Hepatocyte (in vitro differentiated cells): ENCODE results near the gene GINS2. TPM values are rescaled to one million over a fixed set of nuclear protein-coding genes. Genes with fewer than 3 reads are reported as not detected.

Experiments
- DNase-seq: peaks from one replicate; pipeline ENCODE4 v3.0.0-alpha.2; 2016; ENCODE audit warnings: low spot score
- H2AFZ ChIP-seq: fragments of 200-600 bp; sonication (generic); 2 replicates; pipeline ENCODE4 v1.6.0; 2016; ENCODE audit warnings: antibody characterized with exemption, mild to moderate bottlenecking
- H3K27ac ChIP-seq: fragments of 200-600 bp; sonication (generic); 2 replicates; pipeline ENCODE4 v1.5.1; 2016; ENCODE audit warnings: mild to moderate bottlenecking
- H3K27me3 ChIP-seq: fragments of 200-600 bp; sonication (generic); 2 replicates; pipeline ENCODE4 v1.6.1; 2016
- H3K36me3 ChIP-seq: fragments of 200-600 bp; sonication (generic); replicated peaks from 2 replicates; pipeline ENCODE4 v1.5.1; 2016; ENCODE audit warnings: low read depth; ENCODE audit not compliant: insufficient read depth
- H3K4me1 ChIP-seq: fragments of 200-600 bp; sonication (generic); 2 replicates; pipeline ENCODE4 v1.5.1; 2016; ENCODE audit warnings: mild to moderate bottlenecking, moderate library complexity; ENCODE audit not compliant: insufficient read depth
- H3K4me2 ChIP-seq: fragments of 200-600 bp; sonication (generic); 2 replicates; pipeline ENCODE4 v1.6.0; 2016
- H3K4me3 ChIP-seq: fragments of 200-600 bp; sonication (generic); 2 replicates; pipeline ENCODE4 v1.5.1; 2016; ENCODE audit warnings: mild to moderate bottlenecking
- H3K79me2 ChIP-seq: fragments of 200-600 bp; sonication (generic); 2 replicates; pipeline ENCODE4 v1.6.0; 2017; ENCODE audit warnings: mild to moderate bottlenecking
- H3K9me2 ChIP-seq: fragments of 200-600 bp; sonication (generic); replicated peaks from 2 replicates; pipeline ENCODE4 v1.6.0; 2017; ENCODE audit warnings: mild to moderate bottlenecking; ENCODE audit not compliant: insufficient read depth
- H3K9me3 ChIP-seq: fragments of 200-600 bp; sonication (generic); 2 replicates; pipeline ENCODE4 v1.5.1; 2016; ENCODE audit warnings: low read depth, mild to moderate bottlenecking
- H4K20me1 ChIP-seq: fragments of 200-600 bp; sonication (generic); 2 replicates; pipeline ENCODE4 v1.6.0; 2016; ENCODE audit warnings: mild to moderate bottlenecking; ENCODE audit not compliant: insufficient read depth, poor library complexity, severe bottlenecking
- EZH2 ChIP-seq: fragments of 200-600 bp; sonication (generic); IDR thresholded peaks from 2 replicates; pipeline ENCODE4 v1.6.1; 2016; ENCODE audit warnings: antibody characterized with exemption, mild to moderate bottlenecking, borderline replicate concordance
- EZH2phosphoT487 ChIP-seq: fragments of 200-600 bp; sonication (generic); IDR thresholded peaks from one replicate; pipeline ENCODE4 v1.6.1; 2018; ENCODE audit warnings: antibody characterized with exemption, mild to moderate bottlenecking, low read depth, moderate library complexity; ENCODE audit not compliant: unreplicated experiment, severe bottlenecking
- WGBS: methylation state at CpG from one replicate; pipeline ENCODE4 v1.1.6; 2016; ENCODE audit warnings: low lambda C conversion rate; ENCODE audit errors: missing lambda C conversion rate; 5-methylcytosine and 5-hydroxymethylcytosine counted together
- polyA plus RNA-seq: library from polyadenylated mRNA; unstranded; fragments of >200 nt; fragmentation: Nextera tagmentation; extraction: Ambion mirVana; gene quantifications from 2 replicates; pipeline ENCODE4 v1.2.1, GENCODE V29; 2016
- total RNA-seq: library from RNA; depleted of rRNA; stranded (reverse); fragments of >200 nt; gene quantifications from 2 replicates; pipeline ENCODE4 v1.2.3, GENCODE V29; 2014
- TF ChIP-seq, protein P1 (sequence below): fragments of 200-600 bp; sonication (generic); IDR thresholded peaks from 2 replicates; pipeline ENCODE4 v1.5.1; 2016; ENCODE audit warnings: antibody characterized with exemption, mild to moderate bottlenecking; ENCODE audit not compliant: poor library complexity

GINS2 gene
- total and polyA plus RNA-seq, 2 experiments from 2014 or later: 6.3 to 7.5 TPM

DNA sequence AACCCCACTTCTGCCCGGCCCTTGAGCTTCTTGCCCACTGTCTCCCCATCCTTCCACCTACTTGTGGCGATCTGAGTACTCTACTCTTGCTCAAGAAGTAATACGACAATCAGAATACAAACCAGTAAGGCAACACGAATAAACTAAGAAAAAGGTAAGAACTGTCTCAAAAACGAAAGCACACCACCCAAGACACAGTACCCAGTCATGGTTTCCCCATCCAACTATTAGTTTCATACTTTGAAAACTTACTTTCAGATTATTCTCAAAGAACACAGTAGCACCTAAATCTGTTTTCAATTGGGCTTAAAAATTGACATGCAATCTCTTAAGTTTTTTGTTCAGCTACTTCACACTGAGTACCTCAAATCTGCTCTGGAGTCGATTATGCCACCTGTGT, 13.9 kb downstream of the GINS2 start:
- H3K27me3 ChIP-seq: no peaks in the 10 kb centered on the region
- no peaks in the 10 kb centered on the region for H3K36me3 ChIP-seq
- no peak overlapping the region for H3K27ac ChIP-seq
- H3K9me3 ChIP-seq: no peaks in the 10 kb centered on the region
- no peak overlapping the region for H3K4me3 ChIP-seq
- no peaks in the 10 kb centered on the region for H3K9me2 ChIP-seq
- DNase-seq: no peak
- TF ChIP-seq, protein P1, sequence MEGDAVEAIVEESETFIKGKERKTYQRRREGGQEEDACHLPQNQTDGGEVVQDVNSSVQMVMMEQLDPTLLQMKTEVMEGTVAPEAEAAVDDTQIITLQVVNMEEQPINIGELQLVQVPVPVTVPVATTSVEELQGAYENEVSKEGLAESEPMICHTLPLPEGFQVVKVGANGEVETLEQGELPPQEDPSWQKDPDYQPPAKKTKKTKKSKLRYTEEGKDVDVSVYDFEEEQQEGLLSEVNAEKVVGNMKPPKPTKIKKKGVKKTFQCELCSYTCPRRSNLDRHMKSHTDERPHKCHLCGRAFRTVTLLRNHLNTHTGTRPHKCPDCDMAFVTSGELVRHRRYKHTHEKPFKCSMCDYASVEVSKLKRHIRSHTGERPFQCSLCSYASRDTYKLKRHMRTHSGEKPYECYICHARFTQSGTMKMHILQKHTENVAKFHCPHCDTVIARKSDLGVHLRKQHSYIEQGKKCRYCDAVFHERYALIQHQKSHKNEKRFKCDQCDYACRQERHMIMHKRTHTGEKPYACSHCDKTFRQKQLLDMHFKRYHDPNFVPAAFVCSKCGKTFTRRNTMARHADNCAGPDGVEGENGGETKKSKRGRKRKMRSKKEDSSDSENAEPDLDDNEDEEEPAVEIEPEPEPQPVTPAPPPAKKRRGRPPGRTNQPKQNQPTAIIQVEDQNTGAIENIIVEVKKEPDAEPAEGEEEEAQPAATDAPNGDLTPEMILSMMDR: no peak
- TF ChIP-seq EZH2phosphoT487 (no peak), EZH2 (no peak)
- H3K4me1 ChIP-seq: peaks cover 6% of the 10 kb centered on the region
- H3K4me2 ChIP-seq: no peak overlapping the region
- no peaks in the 10 kb centered on the region for H3K79me2 ChIP-seq
- H4K20me1 ChIP-seq: peaks cover 8% of the 10 kb centered on the region
- no peak overlapping the region for H2AFZ ChIP-seq
- 95% methylated on average over 6 of the region's 6 CpGs for WGBS

DNA sequence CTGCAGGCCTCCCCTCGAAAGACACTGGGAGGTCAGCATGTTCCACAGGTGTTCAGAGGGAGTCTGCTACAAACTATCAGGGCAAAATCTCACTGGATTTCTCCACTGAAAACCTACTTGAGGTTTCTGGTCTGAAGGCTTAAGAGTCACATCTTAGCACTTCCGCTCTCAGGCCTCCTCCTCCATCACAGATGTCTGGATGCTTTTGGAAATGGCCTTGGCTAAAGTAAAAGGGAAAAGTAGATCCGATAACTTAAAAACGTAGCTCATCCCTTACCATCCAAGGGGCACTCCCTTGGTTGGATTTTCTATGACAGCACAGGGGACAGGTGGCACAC, 14.4 kb downstream of the GINS2 start:
- Histone ChIP-seq H3K4me3 (no peak overlapping the region), H3K27ac (no peak overlapping the region), H3K36me3 (no peaks in the 10 kb centered on the region), H3K27me3 (no peaks in the 10 kb centered on the region), H4K20me1 (peaks cover 8% of the 10 kb centered on the region), H3K9me2 (no peaks in the 10 kb centered on the region), H3K4me2 (no peak overlapping the region), H2AFZ (no peak overlapping the region), H3K4me1 (peaks cover 1% of the 10 kb centered on the region), H3K79me2 (no peaks in the 10 kb centered on the region), H3K9me3 (no peaks in the 10 kb centered on the region)
- 96% methylated on average over 4 of the region's 4 CpGs for WGBS
- no peak for DNase-seq
- TF ChIP-seq, protein P1: no peak
- TF ChIP-seq EZH2phosphoT487 (no peak), EZH2 (no peak)

DNA sequence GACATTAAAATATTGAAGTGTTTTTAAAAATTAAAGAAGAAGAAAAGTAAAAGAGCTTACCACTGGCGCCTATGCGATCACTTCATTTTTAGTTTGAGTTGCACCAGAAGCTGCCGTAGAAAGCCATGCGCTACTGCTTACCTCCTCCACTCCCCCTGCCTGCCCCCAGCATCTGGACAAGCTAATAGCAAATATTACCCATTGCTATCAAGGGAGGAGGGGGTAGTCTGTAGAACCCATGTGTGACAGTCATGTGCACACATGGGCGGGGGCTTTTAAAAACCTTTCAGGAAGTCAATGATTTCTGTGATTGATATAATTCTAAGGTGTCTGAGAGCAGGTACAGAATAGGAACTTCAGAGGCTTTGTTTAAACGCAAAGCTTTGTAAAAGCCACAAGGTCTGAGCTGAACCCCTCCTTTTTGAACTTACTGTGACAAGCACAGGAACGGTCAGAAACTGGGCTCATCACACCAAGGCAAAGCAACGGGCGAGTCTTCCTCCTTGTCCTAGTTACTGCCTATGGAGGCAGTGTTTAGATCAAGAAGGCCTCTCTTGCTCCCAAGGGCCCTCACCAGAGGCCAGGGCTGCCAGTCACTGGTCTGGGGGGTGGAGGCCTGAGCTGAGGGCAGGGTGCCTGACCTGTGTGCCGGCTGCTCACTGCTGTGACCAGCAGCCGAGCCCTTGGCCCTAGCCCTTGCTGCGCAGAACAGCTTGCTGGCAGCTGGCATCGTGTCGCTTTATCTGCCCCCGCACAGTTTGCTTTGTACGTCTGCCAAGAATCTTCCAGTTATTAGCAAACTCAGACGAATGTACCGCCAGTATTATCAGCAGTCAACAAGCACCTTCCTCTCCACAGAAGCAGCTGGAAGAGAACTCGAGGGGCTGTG, 15.0 kb downstream of the GINS2 start:
- TF ChIP-seq EZH2phosphoT487 (no peak), EZH2 (no peak)
- peaks cover 8% of the 10 kb centered on the region for H4K20me1 ChIP-seq
- H3K27ac ChIP-seq: no peak overlapping the region
- no peaks in the 10 kb centered on the region for H3K27me3 ChIP-seq
- no peak for DNase-seq
- H3K79me2 ChIP-seq: no peaks in the 10 kb centered on the region
- H3K4me1 ChIP-seq: no peaks in the 10 kb centered on the region
- no peak overlapping the region for H2AFZ ChIP-seq
- no peak overlapping the region for H3K4me2 ChIP-seq
- H3K4me3 ChIP-seq: no peak overlapping the region
- no peaks in the 10 kb centered on the region for H3K9me3 ChIP-seq
- no peaks in the 10 kb centered on the region for H3K36me3 ChIP-seq
- 84% methylated on average over 19 of the region's 19 CpGs for WGBS
- H3K9me2 ChIP-seq: no peaks in the 10 kb centered on the region

DNA sequence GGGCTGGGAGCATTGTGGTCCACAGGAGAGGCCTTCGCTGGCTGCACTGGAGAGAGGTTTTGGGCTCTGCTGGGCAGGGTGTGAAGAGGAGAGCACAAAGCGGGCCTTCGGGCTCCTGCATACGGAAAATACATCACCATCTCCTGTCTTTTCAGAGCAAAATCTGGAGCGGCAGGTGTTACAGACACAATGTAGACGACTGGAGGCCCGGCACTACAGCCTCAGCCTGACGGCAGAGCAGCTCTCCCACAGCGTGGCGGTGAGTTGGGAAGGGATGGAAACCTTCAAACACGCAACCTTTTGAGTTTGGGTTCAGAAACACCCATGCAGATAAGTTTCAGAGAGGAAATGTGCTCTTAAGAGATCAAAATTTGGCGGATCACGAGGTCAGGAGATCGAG, 17.9 kb downstream of the GINS2 start:
- no peak overlapping the region for H3K4me3 ChIP-seq
- no peak overlapping the region for H3K27ac ChIP-seq
- no peaks in the 10 kb centered on the region for H3K9me3 ChIP-seq
- WGBS: 97% methylated on average over 14 of the region's 14 CpGs
- H3K9me2 ChIP-seq: no peaks in the 10 kb centered on the region
- no peak for TF ChIP-seq EZH2phosphoT487
- TF ChIP-seq, protein P1: no peak
- TF ChIP-seq EZH2: no peak
- H2AFZ ChIP-seq: no peak overlapping the region
- no peak overlapping the region for H3K4me2 ChIP-seq
- no peaks in the 10 kb centered on the region for H3K4me1 ChIP-seq
- no peaks in the 10 kb centered on the region for H3K27me3 ChIP-seq
- no peaks in the 10 kb centered on the region for H3K36me3 ChIP-seq
- no peaks in the 10 kb centered on the region for H3K79me2 ChIP-seq
- peaks cover 8% of the 10 kb centered on the region for H4K20me1 ChIP-seq
- no peak for DNase-seq
